Stimulated activated CD4-positive, alpha-beta T cell treated with anti-CD3 and anti-CD28 coated beads, Interleukin-12 subunit alpha, Interleukin-12 subunit beta, amount 100 ng/mL, for 48 hours (primary cell): ENCODE data around the gene PTGES2.

Experiments
- DNase-seq, 3 donors: peaks; one replicate each; pipeline ENCODE4 v3.0.0-alpha.2; 2020; ENCODE audit warnings: low read depth in 2 of 3, low spot score in 1 of 3

The PTGES2 gene

GRCh38 chr9:128127568-128127989 is at the start of gene PTGES2:
PTGES2 (minus strand) TSS chr9:128127729; CDS start chr9:128127717, 12 bp downstream.
- peak; percentile 52 to 74 (median 56) for DNase-seq

- DNase-seq = no peak
Measured at GRCh38 chr9:128175726-128176125, 48.2 kb upstream of the PTGES2 start.

- no peak for DNase-seq
Measured at GRCh38 chr9:128175102-128175563, 47.6 kb upstream of the PTGES2 start.

- no peak for DNase-seq
Measured at GRCh38 chr9:128174062-128174461, 46.5 kb upstream of the PTGES2 start.

- DNase-seq = no peak
Measured at GRCh38 chr9:128169925-128170324, 42.4 kb upstream of the PTGES2 start.

GRCh38 chr9:128169492-128169891 is 42.0 kb upstream of the PTGES2 start:
- no peak for DNase-seq

GRCh38 chr9:128168731-128169308 is 41.3 kb upstream of the PTGES2 start:
- no peak for DNase-seq

- no peak for DNase-seq
Measured at GRCh38 chr9:128167209-128167608, 39.7 kb upstream of the PTGES2 start.

- DNase-seq = no peak
Measured at GRCh38 chr9:128166169-128166568, 38.6 kb upstream of the PTGES2 start.

GRCh38 chr9:128164307-128164885 is 36.9 kb upstream of the PTGES2 start:
- no peak for DNase-seq

- no peak for DNase-seq
Measured at GRCh38 chr9:128163523-128164306, 36.2 kb upstream of the PTGES2 start.

- DNase-seq = no peak
Measured at GRCh38 chr9:128163027-128163515, 35.5 kb upstream of the PTGES2 start.

GRCh38 chr9:128162215-128163026 is 34.9 kb upstream of the PTGES2 start:
- no peak for DNase-seq

GRCh38 chr9:128161215-128161902 is 33.8 kb upstream of the PTGES2 start:
- DNase-seq = no peak

- peak; percentile 28 to 57 (median 40) for DNase-seq
Measured at GRCh38 chr9:128160603-128160987, 33.1 kb upstream of the PTGES2 start.

GRCh38 chr9:128159784-128160602 is 32.5 kb upstream of the PTGES2 start, which contains the start of gene BBLN:
BBLN (plus strand) TSS chr9:128160265; CDS start chr9:128160408, 143 bp downstream.
- peak; percentile 91 to 95 (median 95) for DNase-seq

GRCh38 chr9:128159522-128159783 is 31.9 kb upstream of the PTGES2 start:
- peak; percentile 32 to 33 (median 33) for DNase-seq

- DNase-seq = no peak
Measured at GRCh38 chr9:128155736-128156500, 28.4 kb upstream of the PTGES2 start.
